Trophoblast cell (in vitro differentiated cells and primary cell): ENCODE results near the gene NUDT21.

Source experiments
- DNase-seq, 2 donors: peaks; one replicate each; pipeline ENCODE4 v3.0.0-alpha.2; 2016
- H2AFZ ChIP-seq: 2 replicates; pipeline ENCODE4 v1.6.1; 2013; ENCODE audit warnings: low read length, moderate library complexity, mild to moderate bottlenecking; ENCODE audit not compliant: insufficient read depth, poor library complexity
- H2AK5ac ChIP-seq: 2 replicates; pipeline ENCODE4 v1.6.1; 2013; ENCODE audit warnings: mild to moderate bottlenecking, low read length
- H2BK120ac ChIP-seq: 2 replicates; pipeline ENCODE4 v1.6.1; 2013; ENCODE audit warnings: low read length, mild to moderate bottlenecking, moderate library complexity; ENCODE audit not compliant: insufficient read depth, poor library complexity
- H2BK12ac ChIP-seq: 2 replicates; pipeline ENCODE4 v1.6.1; 2013; ENCODE audit warnings: mild to moderate bottlenecking, low read length, moderate library complexity
- H2BK5ac ChIP-seq: 2 replicates; pipeline ENCODE4 v1.6.1; 2013; ENCODE audit warnings: low read length, low read depth, moderate library complexity, mild to moderate bottlenecking; ENCODE audit not compliant: poor library complexity
- H3K14ac ChIP-seq: 2 replicates; pipeline ENCODE4 v1.6.1; 2013; ENCODE audit warnings: mild to moderate bottlenecking, low read length
- H3K18ac ChIP-seq: 2 replicates; pipeline ENCODE4 v1.6.1; 2013; ENCODE audit warnings: mild to moderate bottlenecking, low read length
- H3K23ac ChIP-seq: 2 replicates; pipeline ENCODE4 v1.6.1; 2013; ENCODE audit warnings: low read length
- H3K27ac ChIP-seq: 2 replicates; pipeline ENCODE4 v1.5.1; 2013; ENCODE audit warnings: low read depth, mild to moderate bottlenecking, inconsistent platforms, low read length, moderate library complexity
- H3K27me3 ChIP-seq: 2 replicates; pipeline ENCODE4 v1.6.1; 2013; ENCODE audit warnings: inconsistent platforms, mild to moderate bottlenecking, low read length, moderate library complexity; ENCODE audit not compliant: insufficient read depth
- H3K36me3 ChIP-seq, 2 experiments: 1 replicate in 1 of 2; 2 replicates in 1 of 2; pipeline ENCODE4 v1.6.1; 2013; ENCODE audit warnings: low read length in 2 of 2, mild to moderate bottlenecking in 2 of 2, moderate library complexity in 1 of 2; ENCODE audit not compliant: insufficient read depth in 2 of 2, control insufficient read depth in 1 of 2
- H3K4ac ChIP-seq: 2 replicates; pipeline ENCODE4 v1.6.1; 2013; ENCODE audit warnings: low read depth, mild to moderate bottlenecking, low read length, moderate library complexity
- H3K4me1 ChIP-seq, 2 experiments: 1 replicate in 1 of 2; 2 replicates in 1 of 2; pipeline ENCODE4 v1.6.1; 2013; ENCODE audit warnings: low read length in 2 of 2, mild to moderate bottlenecking in 2 of 2, moderate library complexity in 1 of 2; ENCODE audit not compliant: insufficient read depth in 2 of 2, control insufficient read depth in 1 of 2
- H3K4me2 ChIP-seq: 2 replicates; pipeline ENCODE4 v1.6.1; 2013; ENCODE audit warnings: inconsistent platforms, mild to moderate bottlenecking, low read length, moderate library complexity
- H3K4me3 ChIP-seq: 2 replicates; pipeline ENCODE4 v1.5.1; 2013; ENCODE audit warnings: mild to moderate bottlenecking, low read depth, low read length, inconsistent platforms
- H3K79me1 ChIP-seq: one replicate; pipeline ENCODE4 v1.6.1; 2013; ENCODE audit warnings: low read length
- H3K79me2 ChIP-seq: 2 replicates; pipeline ENCODE4 v1.6.1; 2013; ENCODE audit warnings: low read length, mild to moderate bottlenecking; ENCODE audit not compliant: control insufficient read depth, insufficient read depth, poor library complexity
- H3K9ac ChIP-seq: 2 replicates; pipeline ENCODE4 v1.6.1; 2013; ENCODE audit warnings: mild to moderate bottlenecking, low read length
- H3K9me3 ChIP-seq: 2 replicates; pipeline ENCODE4 v1.6.1; 2013; ENCODE audit warnings: low read depth, mild to moderate bottlenecking, control low read depth, inconsistent platforms, low read length; ENCODE audit not compliant: insufficient read depth
- H4K12ac ChIP-seq: 2 replicates; pipeline ENCODE4 v1.6.1; 2013; ENCODE audit warnings: low read depth, mild to moderate bottlenecking, low read length, moderate library complexity
- H4K8ac ChIP-seq: 2 replicates; pipeline ENCODE4 v1.6.1; 2013; ENCODE audit warnings: low read depth, mild to moderate bottlenecking, low read length, moderate library complexity
- H4K91ac ChIP-seq: one replicate; pipeline ENCODE4 v1.6.1; 2013; ENCODE audit warnings: low read depth, mild to moderate bottlenecking, low read length, moderate library complexity
- WGBS: extraction: QIAGEN DNeasy Blood & Tissue Kit; methylation state at CpG from one replicate; pipeline ENCODE4 v1.1.7; 2013; ENCODE audit warnings: missing lambda C conversion rate; ENCODE audit not compliant: insufficient read length, insufficient coverage; ENCODE audit errors: extremely low coverage; 5-methylcytosine and 5-hydroxymethylcytosine counted together

The NUDT21 gene

DNA sequence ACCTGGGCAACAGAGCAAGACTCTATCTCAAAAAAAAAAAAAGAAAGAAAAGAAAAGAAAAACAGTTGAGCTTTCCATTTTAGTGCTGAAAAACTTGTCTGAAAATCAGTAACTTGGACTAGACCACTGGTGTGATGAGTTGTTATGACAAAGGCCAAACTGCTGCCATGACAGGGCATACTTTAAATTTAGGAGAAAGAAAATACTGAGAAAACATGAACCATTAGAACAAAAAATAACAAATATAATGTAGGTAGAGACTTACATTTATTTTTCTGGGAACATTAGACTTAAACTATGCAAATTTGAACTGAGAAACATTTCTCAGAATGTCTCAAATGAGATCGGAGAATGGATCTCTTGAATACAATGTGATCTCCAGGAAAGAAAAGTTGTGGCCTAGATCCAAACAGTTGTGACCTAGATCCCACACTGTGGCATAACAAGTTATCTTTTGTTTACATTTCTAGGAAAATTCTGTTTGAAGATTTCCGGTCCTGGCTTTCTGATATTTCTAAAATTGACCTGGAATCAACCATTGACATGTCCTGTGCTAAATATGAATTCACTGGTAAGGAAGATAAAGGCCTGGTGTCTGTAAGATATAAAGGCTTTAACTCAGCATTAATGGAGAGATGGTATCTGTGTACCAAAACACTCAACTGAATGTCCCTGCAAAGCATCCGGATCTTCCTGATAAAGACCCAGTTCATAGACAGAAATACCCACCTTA is 11.1 kb upstream of the NUDT21 start:
- Histone ChIP-seq H4K91ac (no peak overlapping the region), H3K4me2 (no peak overlapping the region), H3K4me3 (no peak overlapping the region), H3K14ac (no peak overlapping the region), H2AFZ (no peak overlapping the region), H3K18ac (no peak overlapping the region), H2BK12ac (no peak overlapping the region), H3K27ac (no peak overlapping the region), H3K27me3 (no peaks in the 10 kb centered on the region), H3K9ac (no peak overlapping the region), H3K9me3 (no peaks in the 10 kb centered on the region), H2AK5ac (no peak overlapping the region), H3K23ac (no peak overlapping the region), H3K4me1 (no peaks in the 10 kb centered on the region), H3K79me1 (no peaks in the 10 kb centered on the region), H4K12ac (no peak overlapping the region), H3K4ac (no peak overlapping the region), H4K8ac (no peak overlapping the region), H3K79me2 (no peaks in the 10 kb centered on the region), H2BK120ac (no peak overlapping the region), H3K36me3 (peaks cover 14 to 22% of the 10 kb centered on the region in 2 experiments), H2BK5ac (no peak overlapping the region)
- WGBS = no CpG with 5 or more reads among the region's 3 CpGs
- DNase-seq = no peak

DNA sequence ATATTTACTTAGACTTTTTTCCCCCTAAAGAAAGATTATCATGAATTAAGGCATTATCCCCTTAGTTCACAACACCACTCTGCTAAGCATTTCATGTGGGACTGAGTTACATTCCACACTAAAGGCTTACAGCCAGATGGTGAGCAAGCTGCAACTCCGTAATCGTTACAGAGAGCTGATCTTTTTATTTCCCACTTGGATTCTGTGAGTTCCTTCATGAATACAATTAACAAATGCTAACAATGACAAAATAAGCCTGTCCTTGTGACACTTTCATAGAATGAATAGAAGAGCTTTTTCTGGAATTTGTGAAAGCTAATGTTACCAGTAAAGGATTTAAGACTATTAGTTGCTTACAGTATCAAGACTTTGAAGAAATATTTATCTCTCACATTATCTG is 9.0 kb upstream of the NUDT21 start:
- Histone ChIP-seq H3K18ac (no peak overlapping the region), H2BK5ac (no peak overlapping the region), H3K27me3 (no peaks in the 10 kb centered on the region), H3K9me3 (no peaks in the 10 kb centered on the region), H4K91ac (no peak overlapping the region), H3K36me3 (peaks cover 9 to 10% of the 10 kb centered on the region in 2 experiments), H3K14ac (no peak overlapping the region), H3K79me1 (no peaks in the 10 kb centered on the region), H3K27ac (no peak overlapping the region), H2BK12ac (no peak overlapping the region), H2BK120ac (no peak overlapping the region), H3K9ac (no peak overlapping the region), H2AFZ (no peak overlapping the region), H3K79me2 (no peaks in the 10 kb centered on the region), H2AK5ac (no peak overlapping the region), H3K4me1 (no peaks in the 10 kb centered on the region), H4K12ac (no peak overlapping the region), H3K4me2 (no peak overlapping the region), H3K23ac (no peak overlapping the region), H3K4ac (no peak overlapping the region), H3K4me3 (no peak overlapping the region), H4K8ac (no peak overlapping the region)
- no CpG with 5 or more reads among the region's 2 CpGs for WGBS
- DNase-seq = no peak

DNA sequence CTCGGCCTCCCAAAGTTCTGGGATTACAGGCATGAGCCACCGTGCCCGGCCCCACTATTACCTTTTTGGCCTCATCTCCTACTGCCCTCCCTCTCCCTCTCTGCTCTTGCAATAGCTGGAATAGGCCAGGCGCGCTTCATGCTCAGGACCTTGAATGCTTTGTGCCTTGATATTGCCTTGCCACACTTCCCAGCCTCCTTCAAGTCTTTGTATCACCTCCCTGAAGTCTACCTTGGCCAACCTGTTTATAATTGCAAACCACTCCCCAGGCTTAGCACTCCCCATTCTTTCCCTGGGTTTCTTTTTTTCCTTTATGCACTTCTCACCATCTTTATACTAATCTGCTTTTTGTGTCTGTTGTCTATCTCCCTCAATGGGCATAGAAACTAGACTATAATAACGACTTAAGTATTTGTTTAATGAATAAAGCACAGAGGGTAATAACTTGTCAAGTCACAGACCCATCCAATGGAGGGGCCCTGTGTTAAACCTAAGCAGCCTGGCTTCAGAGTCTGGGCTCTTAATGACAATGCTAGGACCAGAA is 6.9 kb upstream of the NUDT21 start:
- Histone ChIP-seq H2BK12ac (no peak overlapping the region), H3K4me1 (no peaks in the 10 kb centered on the region), H4K8ac (no peak overlapping the region), H3K79me1 (no peaks in the 10 kb centered on the region), H3K9me3 (no peaks in the 10 kb centered on the region), H2AFZ (no peak overlapping the region), H3K36me3 (peaks cover 9 to 17% of the 10 kb centered on the region in 2 experiments), H3K27ac (no peak overlapping the region), H3K14ac (no peak overlapping the region), H3K23ac (no peak overlapping the region), H3K4me2 (no peak overlapping the region), H3K79me2 (no peaks in the 10 kb centered on the region), H3K18ac (no peak overlapping the region), H3K4ac (no peak overlapping the region), H4K12ac (no peak overlapping the region), H3K9ac (no peak overlapping the region), H2AK5ac (no peak overlapping the region), H2BK120ac (no peak overlapping the region), H3K27me3 (no peaks in the 10 kb centered on the region), H4K91ac (no peak overlapping the region), H3K4me3 (no peak overlapping the region), H2BK5ac (no peak overlapping the region)
- no CpG with 5 or more reads among the region's 6 CpGs for WGBS
- DNase-seq = no peak

DNA sequence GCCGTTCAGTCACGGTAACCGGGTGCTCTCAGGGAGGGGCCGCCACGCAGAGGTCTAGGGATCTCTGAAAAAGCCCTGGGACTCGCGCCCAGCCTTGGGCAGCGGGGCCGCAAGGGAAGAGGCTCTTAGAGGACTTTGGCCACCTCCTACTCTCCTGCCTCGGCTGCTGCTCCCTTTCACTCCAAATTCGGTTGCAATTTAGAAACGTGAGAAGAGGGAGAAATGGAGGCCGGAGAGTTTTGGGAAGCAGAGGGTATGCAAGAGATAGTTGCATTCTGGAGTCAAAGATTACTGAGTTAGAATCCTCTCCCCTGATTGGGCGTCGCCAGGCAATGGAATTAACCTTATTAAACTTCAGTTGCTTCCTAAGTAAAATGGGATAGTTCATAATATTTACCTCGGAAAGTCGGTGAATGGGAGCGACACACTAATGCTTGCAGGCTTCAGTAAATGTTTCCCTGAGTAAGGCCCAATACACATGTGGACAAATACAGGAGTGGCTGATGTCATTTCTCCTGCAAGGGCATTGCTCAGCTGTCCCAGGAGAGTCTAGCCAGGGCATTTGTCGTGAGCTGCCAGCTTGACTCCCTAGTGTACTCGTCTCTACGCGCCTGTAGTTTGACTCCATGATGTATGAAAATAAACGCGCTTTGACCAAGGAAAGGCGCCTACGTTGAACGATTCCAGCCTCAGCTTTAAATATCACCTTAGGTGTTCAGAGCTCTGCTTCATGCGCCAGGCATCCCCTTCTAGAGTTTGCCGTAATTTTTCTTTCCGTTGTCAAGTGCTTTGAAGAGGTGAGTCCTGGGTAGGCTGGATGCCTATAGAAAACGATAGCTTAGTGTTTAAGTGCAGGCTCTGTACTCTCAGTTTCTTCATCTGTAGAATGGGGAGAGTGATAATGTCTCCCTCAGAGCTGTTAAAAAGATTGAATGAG is 889 bp upstream of the NUDT21 start:
- no peak overlapping the region for H2BK5ac ChIP-seq
- H3K4me3 ChIP-seq = peak overlapping the region; percentile 97
- peaks cover 9% of the 10 kb centered on the region for H3K79me2 ChIP-seq
- H2AFZ ChIP-seq = peak overlapping the region; percentile 70
- peak overlapping the region; percentile 29 for H3K14ac ChIP-seq
- peak; percentile 17 to 34 for DNase-seq
- peak overlapping the region; percentile 81 for H3K9ac ChIP-seq
- H4K12ac ChIP-seq = no peak overlapping the region
- no peak overlapping the region for H3K18ac ChIP-seq
- no CpG with 5 or more reads among the region's 31 CpGs for WGBS
- H2BK120ac ChIP-seq = peak overlapping the region; percentile 28
- H2BK12ac ChIP-seq = no peak overlapping the region
- H2AK5ac ChIP-seq = no peak overlapping the region
- H4K8ac ChIP-seq = peak overlapping the region; percentile 57
- peak overlapping the region; percentile 24 for H3K27ac ChIP-seq
- H3K4me2 ChIP-seq = peak overlapping the region; percentile 66
- no peak overlapping the region for H3K23ac ChIP-seq
- H4K91ac ChIP-seq = peak overlapping the region; percentile 0
- H3K27me3 ChIP-seq = no peaks in the 10 kb centered on the region
- no peaks in the 10 kb centered on the region for H3K9me3 ChIP-seq
- H3K36me3 ChIP-seq = peaks cover 3 to 8% of the 10 kb centered on the region in 2 experiments
- peaks cover 8 to 12% of the 10 kb centered on the region in 2 experiments for H3K4me1 ChIP-seq
- peak overlapping the region; percentile 65 for H3K4ac ChIP-seq
- H3K79me1 ChIP-seq = peaks cover 4% of the 10 kb centered on the region
